Vagina (tissue), 2 donors: ENCODE results near the gene ESR1.

Experiments used
- POLR2A ChIP-seq, 2 donors: fragments of 450-650 bp; IDR thresholded peaks; one replicate each; pipeline ENCODE4 v1.6.1; 2017; ENCODE audit warnings: antibody characterized with exemption in 2 of 2, mild to moderate bottlenecking in 2 of 2, moderate library complexity in 2 of 2
- TF ChIP-seq, protein P1 (sequence below), 3 experiments: fragments of 450-650 bp in 2 of 3; fragments of 200-600 bp in 1 of 3; sonication (generic) in 1 of 3; IDR thresholded peaks; one replicate each; pipeline ENCODE4 v1.5.1; 2017 to 2019; ENCODE audit warnings: antibody characterized with exemption in 3 of 3, mild to moderate bottlenecking in 2 of 3, moderate library complexity in 2 of 3

DNA sequence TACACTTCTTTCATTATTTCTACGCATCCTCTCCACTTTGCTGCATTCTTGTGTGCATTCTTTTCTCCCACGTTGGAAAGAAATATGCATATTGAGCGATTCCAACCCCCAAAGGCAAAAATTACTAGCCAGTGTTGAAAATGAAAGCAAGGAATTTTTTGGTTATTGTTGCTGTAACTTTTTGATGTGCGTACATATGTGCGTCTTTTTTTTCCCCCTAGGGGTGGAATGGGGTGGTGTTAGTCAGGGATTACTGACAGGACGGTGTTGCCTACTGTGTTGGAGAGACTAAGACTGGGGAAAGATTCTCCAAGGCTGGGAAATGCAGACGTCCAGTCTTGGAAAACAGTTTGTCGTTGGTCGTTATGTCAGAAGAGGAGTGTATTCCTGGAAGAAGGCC, 44.2 kb upstream of the ESR1 start:
- TF ChIP-seq, protein P1, sequence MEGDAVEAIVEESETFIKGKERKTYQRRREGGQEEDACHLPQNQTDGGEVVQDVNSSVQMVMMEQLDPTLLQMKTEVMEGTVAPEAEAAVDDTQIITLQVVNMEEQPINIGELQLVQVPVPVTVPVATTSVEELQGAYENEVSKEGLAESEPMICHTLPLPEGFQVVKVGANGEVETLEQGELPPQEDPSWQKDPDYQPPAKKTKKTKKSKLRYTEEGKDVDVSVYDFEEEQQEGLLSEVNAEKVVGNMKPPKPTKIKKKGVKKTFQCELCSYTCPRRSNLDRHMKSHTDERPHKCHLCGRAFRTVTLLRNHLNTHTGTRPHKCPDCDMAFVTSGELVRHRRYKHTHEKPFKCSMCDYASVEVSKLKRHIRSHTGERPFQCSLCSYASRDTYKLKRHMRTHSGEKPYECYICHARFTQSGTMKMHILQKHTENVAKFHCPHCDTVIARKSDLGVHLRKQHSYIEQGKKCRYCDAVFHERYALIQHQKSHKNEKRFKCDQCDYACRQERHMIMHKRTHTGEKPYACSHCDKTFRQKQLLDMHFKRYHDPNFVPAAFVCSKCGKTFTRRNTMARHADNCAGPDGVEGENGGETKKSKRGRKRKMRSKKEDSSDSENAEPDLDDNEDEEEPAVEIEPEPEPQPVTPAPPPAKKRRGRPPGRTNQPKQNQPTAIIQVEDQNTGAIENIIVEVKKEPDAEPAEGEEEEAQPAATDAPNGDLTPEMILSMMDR (IDR thresholded peaks at IDR 0.05) = peak in 1 of 3 experiments; percentile 26
- TF ChIP-seq POLR2A (IDR thresholded peaks at IDR 0.05) = no peak
